Subcutaneous adipose tissue (tissue), 4 donors: ENCODE data around the gene MST1. TPM values are rescaled to one million over a fixed set of nuclear protein-coding genes. Genes with fewer than 3 reads are reported as not detected.

Experiments used
- CTCF ChIP-seq: fragments of 450-650 bp; IDR thresholded peaks from one replicate; pipeline ENCODE4 v1.5.1; 2016; ENCODE audit warnings: low read depth, mild to moderate bottlenecking, control low read depth, antibody characterized with exemption, moderate library complexity
- total RNA-seq, 4 donors: library from RNA; depleted of rRNA; stranded (reverse); fragments of >200 nt; gene quantifications; one replicate each; pipeline ENCODE4 v1.1.0, GENCODE V29; 2016

The MST1 gene
- 10 to 100 TPM in 2 of 4 donors, 1 to 10 TPM in 2; 2.1 to 11.5 (median 8.2) TPM for total RNA-seq

- no peak for TF ChIP-seq CTCF
Measured at GRCh38 chr3:49689046-49689907, at the start of gene MST1, which contains the start of gene RNF123. TSS of gene MST1 (minus strand) at chr3:49689474. CDS start at chr3:49688691, 783 bp downstream. TSS of gene RNF123 (plus strand) at chr3:49689557. CDS start at chr3:49691166, 1,609 bp downstream.

- TF ChIP-seq CTCF, result no peak
Measured at GRCh38 chr3:49738067-49738713, 48.9 kb upstream of the MST1 start.

GRCh38 chr3:49734752-49735151 is 45.5 kb upstream of the MST1 start:
- TF ChIP-seq CTCF, result no peak

- TF ChIP-seq CTCF, result no peak
Measured at GRCh38 chr3:49733551-49733950, 44.3 kb upstream of the MST1 start.

GRCh38 chr3:49732597-49732996 is 43.3 kb upstream of the MST1 start:
- no peak for TF ChIP-seq CTCF

- TF ChIP-seq CTCF, result no peak
Measured at GRCh38 chr3:49729966-49730609, 40.8 kb upstream of the MST1 start.

- TF ChIP-seq CTCF, result no peak
Measured at GRCh38 chr3:49727924-49728361, 38.7 kb upstream of the MST1 start.
